SHP77 treated with DMSO at 0.1 percent for 48 hours (cell line): ENCODE measurements around the gene ENTR1.
A peak's percentile ranks its signal among the peaks of the same experiment; 100 is the strongest.
"Not testable (repeated sequence)": the region's sequence is repeated elsewhere in the genome, so short reads cannot be mapped to it uniquely, and the experiment has no call there.

ENCODE experiments used
- DNase-seq: peaks from one replicate; lab custom pipeline; 2025; lab: John Stamatoyannopoulos, UW

Gene ENTR1

DNA sequence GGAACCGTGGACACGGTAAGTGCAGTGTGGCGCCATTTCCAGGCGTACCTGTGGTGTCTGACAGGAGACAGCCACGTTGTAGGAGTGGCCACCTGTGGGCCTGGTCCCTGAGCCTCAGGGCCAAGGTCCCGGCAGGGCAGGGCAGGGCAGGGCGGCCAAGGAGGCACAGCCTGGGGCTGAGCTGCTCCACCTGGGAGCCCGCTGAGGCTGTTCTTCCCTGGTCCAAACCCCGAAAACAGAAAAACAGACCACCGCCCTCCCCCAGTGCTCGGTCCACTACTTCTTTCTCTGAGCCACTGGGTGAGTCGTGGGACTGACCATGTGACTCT is 8.6 kb upstream of the ENTR1 start:
- no peak for DNase-seq

DNA sequence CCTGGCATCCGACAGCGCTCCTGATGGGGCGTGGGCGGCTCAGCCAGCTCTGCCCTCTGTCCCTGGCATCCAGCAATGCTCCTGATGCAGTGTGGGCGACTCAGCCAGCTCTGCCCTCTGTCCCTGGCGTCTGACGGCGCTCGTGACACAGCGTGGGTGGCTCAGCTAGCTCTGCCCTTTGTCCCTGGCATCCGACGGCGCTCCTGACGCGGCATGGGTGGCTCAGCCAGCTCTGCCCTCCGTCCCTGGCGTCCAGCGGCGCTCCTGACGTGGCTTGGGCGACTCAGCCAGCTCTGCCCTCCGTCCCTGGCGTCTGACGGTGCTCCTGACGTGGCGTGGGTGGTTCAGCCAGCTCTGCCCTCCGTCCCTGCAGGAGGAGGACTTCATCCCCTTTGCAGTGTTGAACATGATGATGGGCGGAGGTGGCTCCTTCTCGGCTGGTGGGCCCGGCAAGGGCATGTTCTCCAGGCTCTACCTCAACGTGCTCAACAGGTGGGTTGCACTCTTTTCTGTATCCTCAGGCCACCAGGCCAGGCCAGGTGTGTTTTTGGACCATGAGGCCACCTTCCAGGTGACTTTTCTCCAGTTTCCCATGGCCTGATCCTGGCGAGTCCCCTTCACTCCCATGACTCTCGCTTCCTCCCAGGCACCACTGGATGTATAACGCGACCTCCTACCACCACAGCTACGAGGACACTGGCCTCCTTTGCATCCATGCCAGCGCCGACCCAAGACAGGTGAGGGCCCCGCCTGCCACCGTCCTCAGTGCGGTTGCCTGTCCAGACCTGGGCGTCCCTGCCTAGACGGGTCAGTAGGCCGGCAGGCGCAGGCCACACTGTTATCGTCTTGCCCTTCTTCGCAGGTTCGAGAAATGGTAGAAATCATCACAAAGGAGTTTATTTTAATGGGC is 8.0 kb upstream of the ENTR1 start:
- DNase-seq = no peak

DNA sequence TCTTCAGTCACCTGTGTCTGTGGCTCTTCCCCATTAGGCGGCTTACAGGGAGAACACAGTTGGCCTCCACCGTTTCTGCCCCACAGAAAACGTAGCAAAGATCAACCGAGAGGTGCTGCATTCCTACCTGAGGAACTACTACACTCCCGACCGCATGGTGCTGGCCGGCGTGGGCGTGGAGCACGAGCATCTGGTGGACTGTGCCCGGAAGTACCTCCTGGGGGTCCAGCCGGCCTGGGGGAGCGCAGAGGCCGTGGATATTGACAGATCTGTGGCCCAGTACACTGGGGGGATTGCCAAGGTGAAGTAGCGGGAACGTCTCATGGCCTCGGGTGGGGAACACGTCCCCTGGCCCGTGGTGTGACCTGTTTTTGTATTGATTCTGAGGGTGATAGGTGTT is 6.5 kb upstream of the ENTR1 start:
- DNase-seq = no peak

DNA sequence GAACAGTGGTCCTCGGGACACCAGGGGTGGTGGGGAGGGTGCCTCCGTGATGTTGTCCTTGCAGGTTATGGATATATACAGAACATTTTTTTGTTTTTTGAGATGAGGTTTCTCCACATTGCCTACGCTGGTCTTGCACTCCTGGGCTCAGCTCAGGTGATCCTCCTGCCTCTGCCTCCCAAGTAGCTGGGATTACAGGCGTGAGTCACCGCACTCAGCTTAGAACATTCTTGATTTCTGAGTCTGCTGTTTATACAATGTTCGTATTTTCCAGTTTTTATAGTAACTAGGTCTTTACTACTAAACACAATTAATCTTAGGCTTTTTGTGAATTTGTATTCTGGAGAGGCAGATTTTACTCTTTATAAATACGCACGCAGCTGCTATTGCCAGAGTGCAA is 6.0 kb upstream of the ENTR1 start:
- no peak for DNase-seq

DNA sequence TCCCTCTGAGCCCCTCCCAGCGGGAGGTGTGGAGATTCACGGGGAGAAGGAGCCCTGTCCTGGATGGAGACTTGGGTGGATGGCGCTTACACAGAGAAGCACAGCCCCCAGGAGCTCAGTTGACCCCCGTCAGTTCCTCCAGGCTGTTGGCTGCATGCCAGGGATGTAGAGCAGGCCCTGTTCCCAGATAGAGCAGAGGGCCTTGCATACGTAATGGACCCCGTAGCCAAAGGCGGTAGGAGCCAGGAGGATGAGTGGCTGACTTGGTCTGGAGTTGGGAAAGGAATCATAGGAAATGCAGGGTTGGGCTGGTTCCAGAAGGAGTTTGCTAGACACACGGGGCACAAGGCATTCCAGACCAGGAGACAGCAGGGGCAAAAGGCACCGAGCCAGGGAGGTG is 2.5 kb upstream of the ENTR1 start:
- DNase-seq = no peak

DNA sequence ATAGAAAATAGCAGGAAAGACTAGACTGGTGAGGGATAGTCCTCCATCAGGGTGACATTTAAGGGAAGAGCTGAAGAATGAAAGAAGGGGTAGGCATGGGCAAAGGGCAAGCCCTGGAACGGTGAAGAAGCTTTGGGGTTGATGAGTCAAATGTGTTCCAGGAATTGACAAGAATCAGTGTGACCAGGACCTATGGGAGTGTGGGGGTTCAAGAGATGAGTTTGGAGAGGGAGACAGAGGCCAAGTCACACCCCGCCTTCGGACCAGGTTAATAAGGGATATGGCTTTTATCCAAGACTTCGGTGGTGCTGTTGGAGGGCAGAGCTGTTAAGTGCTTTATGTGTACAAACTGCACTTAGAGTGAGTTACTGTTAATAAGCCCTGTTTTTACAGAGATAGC is 964 bp upstream of the ENTR1 start:
- DNase-seq = no peak

DNA sequence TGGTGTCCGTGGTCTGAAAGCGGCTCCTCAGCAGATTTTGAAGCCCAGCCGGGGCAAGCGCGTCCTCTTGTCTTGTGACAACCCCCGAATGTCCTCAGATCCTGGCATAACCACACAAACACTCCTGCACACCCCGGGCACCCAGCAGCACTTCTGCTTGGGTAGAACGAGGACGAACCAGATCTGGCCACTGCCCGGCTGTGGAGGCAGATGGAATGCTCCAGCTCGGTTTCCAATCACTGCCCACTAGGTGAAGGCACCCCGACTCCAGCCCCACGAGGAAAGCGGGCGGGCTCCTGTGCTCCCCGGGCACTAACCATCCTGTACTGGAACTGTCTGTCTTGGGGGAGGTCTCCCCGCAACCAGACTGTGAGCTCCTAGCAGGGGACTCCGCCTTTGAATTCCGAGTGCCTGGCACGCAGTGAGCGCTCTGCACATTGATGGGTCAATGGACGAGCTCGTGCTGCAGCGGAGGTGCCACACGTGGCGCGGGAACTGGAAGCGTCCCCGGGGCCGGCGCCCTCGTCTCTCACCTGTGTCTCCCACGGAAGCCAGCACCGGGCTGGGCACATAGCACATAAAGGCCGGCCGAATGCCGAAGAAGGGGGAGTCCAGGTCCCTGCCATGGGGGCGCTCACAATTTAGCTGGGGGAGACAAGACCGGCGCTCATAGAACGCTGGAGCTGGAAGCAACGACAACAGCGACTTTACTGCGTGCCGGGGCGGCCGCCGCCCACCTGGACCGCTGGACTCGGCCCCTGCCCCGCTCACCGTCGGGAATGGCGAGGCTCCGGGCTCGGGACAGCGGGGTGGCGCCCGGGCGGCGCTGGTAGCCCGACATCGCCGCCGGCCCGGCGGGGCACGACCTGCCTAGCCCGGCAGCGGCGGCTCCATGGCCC is 608 bp downstream of the ENTR1 start:
- DNase-seq = no peak

DNA sequence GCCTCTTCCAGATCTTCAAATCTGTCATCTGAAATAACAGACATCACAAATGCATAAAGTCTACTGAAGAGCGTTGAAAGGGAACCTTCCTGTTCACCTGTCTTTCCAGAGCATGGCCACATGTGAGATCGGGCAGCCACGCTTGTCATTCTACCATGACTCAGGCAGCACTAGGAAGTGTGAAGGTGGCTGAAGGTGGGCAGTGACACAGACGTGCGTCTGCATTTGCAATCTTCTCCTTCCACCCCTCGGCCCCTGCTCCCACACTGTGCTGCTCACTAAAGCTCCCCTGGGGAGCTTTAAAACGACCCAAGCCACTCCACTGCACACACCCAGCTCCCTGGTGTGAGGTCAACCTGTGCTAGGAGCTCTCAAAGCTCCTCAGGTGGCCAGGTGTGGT is 2.5 kb downstream of the ENTR1 start:
- DNase-seq = no peak

DNA sequence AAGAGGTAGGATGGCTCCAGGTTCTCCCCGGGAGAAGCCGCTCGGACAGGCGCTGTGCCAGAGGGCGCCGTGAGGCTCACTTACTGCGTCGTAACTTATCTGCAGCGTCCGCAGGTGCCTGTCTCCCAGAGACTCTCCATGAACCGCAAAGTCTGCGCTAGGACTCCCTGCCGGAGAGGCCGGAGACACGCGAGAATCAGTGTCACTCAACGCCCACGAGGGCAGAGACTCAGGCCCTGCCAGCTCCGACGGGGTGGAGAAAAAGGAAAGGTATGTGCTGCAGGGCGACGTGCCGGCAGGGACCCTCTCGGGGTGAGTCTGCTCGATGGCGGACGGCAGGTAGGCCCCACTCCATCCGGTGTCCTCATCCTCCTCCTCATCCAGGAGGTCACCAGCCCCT is 3.4 kb downstream of the ENTR1 start:
- DNase-seq = not testable (repeated sequence)

DNA sequence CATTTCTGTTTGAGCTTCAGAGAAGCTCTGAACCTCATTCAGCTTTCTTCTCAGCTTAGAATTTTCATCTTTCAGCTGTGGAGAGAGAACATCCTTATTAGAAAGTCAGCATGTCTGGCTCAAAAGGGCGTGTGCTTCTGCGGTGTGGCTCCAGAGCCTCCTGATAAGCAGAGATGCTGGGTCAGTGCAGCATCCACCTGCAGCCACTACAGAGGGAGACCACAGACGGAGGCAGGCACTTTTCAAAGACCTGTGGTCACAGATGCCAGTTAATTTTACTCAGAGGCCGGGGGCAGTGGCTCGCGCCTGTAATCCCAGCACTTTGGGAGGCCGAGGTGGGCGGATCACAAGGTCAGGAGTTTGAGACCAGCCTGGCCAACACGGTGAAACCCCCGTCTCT is 4.5 kb downstream of the ENTR1 start:
- DNase-seq = not testable (repeated sequence)

DNA sequence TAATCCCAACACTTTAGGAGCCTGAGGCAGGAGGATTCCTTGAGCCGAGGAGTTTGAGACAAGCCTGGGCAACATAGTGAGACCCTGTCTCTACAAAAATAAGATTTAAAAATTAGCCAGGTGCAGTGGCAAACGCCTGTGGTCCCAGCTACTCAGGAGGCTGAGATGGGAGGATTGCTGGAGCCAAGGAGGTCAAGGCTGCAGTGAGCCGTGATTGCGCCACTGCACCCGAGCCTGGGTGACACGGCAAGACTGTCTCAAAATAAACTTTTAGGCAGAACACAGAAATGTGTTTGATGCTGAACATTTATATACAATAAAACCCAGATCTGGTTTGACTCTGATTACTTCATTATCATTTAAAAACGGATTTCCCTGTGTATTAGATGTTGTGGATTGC is 4.9 kb downstream of the ENTR1 start:
- no peak for DNase-seq

DNA sequence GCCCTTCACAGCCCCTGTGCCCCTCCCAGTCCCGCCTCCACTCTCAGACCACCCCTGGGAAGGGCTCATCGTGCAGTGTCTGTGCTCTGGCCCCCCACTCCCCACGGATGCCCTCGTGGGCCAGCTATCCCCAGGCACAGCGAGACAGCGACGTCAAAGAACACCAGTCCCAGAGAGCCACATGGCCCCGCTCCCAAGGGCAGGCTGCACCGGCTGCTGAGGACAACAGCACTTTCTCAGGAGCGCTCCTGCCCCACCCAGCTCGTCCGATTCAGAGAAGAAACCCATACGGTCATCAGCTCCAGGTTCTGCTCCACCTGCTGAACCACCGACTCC is 5.6 kb downstream of the ENTR1 start:
- no peak for DNase-seq

DNA sequence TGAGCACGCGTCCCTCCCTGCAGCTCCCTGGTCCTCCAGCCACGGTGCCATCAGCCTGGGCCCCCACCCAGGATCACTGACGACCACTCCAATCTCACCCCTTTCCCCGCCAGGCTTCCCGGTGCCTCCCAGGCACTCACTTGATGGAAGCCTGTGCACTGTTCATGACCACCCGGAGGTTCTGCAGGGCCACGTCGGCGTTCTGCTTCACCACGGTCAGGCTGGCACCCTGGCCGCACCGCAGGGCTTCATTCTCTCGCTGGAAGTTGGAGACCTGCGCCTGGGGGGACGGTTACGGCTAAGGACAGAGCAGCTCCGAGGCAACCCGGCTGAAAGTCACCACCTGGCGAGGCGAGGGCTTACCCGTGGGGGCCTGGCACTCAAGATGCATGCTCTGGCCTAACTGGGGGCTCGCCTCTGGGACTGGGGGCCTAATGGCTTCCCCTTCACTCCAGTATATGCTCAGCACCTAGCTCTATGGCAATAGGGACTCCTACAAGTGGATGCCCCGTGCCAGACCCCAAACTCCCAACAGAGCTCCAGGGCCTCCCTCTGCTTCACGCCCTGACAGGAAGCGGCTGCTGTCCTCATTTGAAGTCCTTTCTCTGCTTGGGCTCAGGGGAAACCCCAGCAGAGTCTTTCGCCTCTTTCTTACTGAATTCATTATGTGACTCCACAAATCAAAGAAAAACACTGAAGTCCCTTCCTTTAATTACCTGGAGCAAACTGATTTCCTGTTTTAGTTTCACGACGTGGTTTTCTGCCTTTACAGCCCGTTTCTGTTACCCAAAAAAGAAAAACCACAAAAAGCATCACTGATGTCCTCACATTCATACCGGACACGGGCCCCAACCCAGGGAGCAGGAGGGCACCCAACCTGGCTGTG is 6.3 kb downstream of the ENTR1 start:
- no peak for DNase-seq

DNA sequence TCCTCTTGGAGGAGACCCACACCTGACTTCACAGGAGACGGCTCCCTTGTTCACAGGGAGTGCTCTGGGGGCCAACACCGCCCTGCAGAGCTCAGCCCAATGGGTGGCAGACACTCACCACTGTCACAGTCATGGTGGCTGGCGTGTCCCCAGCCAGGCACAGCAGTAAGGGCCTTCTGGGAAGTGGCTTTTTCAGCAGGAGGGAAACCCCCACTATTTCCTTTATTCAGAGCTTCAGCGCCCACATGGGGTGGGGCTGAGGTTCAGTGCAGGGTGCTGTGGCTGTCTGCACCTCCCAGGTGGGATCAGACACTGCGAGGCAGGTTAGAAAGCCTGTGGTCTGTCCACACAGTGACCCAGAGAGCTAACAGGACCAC is 6.9 kb downstream of the ENTR1 start:
- no peak for DNase-seq

DNA sequence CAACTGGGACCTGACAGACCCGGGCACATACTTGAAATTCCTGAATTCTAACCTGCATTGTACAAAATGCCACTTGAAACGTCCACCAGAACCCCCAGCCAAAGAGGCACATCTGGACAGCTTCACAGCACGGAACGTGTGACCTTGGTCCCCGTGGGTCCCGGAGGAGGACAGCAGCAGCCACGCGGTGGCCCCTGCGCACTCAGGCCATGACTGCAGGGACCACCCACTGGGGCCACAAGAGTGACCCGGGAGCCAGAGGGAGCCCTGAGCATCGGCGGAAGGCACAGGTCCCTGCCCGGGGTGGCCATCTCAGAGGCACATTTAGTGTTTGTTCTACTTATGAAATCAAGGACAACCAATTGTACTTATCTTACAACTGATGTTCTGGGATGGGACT is 8.3 kb downstream of the ENTR1 start:
- DNase-seq = no peak

DNA sequence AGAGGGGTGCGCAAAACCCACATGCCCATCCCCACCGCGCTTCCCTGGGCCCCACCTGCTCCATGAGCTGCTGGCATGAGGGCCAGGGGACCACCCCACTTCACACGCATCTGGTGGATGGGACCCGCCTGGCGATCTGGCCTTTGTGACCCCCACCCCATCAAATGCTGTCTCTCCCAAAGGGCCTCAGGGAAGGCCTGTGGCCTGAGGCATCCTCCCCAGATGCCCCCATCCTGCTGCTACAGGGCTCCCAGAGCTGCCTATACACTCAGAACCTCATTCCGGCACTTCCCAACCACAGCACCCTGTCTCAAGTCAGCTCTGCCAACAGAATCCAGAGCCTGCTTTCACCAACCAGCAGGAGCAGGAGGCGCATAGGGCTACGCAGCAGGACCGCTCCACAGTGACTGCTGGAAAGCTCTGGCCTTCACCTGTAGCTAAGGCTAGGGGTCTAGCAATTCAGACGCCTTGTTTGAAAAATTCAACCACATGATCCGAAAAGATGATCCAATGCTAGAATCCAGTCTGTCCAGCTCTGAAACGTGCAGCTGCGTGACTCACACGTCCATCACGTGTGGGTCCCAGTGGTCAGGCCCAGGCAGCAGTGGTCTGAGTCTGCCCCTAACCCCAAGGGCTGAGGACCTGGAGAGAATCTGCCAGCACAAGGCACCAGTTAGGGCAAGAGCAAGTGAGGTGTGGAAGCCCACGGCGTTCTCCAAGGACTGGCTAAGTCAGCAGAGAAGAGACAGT is 9.1 kb downstream of the ENTR1 start:
- no peak for DNase-seq

DNA sequence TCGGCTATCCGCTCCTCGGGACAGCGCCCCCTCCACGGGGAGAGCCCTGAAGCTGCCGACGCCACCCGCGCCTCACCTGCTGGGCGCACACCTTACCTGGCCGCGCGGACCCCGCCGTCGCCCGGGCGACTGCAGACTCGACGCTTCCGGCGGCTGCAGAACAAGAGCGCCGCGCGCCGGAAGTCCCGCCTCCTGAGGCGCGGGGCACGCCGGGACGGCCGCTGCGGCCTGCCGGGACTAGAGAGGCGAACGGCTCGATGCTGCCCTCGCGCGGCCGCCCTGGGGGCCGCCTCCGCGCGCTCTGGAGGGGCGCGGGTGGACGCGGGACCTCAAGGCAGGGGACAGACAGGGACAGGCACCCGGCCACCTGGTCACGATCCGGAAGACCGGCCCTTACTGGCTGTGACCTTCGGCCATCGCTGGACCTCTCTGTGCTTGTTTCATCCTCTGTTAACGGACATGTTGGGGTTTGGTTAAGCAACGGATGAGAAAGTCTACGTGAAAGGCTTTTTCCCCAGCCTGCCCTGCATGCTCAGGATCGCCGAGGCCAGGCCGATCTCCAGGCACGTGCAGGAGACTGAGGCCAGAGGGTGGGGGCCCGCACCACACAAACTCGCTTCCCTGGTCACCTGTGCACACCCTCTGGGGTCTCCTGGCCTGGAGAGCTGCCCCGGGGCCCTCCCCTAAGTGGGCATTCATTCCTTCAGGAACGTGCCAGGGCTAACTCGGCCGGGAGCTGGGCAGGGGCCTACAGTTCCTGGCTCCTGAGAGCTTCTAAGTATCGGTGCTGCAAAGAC is 10.2 kb downstream of the ENTR1 start, which contains the start of gene SNAPC4:
Gene SNAPC4 (minus strand): TSS at position 133 of the 797 bp plus-strand sequence. CDS start 1,742 bp downstream, outside the sequence.
- DNase-seq = peak; percentile 58

DNA sequence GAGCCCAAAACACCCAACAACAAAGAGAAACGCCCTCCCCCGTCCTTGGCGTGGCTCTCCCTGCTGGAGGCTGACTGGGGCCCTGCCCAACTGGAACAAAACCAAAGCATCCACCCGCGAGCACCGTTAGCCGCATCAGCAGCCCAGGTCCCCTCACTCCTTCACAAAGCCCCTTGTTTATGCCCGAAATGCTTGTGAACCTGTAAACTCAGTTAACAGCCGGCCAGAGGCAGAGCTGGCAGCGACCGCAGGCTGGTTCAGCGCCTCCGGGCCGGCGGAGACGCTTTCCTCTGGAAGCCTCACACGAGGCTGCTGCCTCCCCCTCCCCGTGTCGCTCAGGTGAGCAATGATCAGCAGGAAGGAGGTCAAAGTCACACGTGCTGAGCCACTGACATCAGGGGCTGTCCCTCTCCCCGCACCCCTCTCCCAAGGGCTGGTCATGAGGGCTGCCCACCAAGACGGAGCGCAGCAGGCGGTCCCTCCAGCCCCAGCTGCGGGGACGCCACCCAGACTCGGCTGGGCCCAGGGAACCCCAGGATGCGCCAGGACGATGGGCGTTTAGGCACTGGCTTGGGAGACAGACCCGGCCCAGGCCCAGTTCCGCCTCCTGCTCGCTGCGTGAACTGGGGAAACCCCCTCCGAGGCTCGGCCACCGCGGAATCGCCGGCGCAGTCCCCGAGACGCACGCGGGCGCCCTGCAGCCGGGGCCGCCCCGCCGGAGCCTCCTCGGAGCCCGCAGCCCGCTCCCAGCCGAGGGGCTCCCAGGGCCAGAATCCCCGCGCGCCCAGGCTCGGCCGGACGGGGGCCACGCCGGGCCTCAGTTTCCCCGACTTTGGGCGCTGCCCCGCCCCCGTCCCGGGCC is 11.0 kb downstream of the ENTR1 start:
- DNase-seq = no peak

DNA sequence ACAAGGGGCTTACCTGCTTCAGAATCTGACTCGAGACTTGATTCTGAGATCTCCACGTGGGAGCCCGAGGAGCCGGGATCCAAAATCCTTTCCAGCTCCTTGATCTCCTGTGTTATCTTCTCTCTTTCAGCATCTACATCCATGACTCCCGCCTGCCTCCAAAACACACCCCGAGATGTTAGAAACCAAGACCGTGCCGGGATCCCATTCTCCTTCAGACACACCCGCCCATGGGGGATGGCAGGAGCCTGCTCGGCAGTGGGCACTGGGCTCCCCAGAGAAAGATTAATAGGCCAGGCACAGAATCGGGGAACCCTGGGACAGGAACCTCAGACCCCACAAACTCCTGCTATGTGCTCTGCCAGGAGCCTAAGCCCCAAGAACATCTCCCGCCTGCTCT is 12.1 kb downstream of the ENTR1 start:
- DNase-seq = no peak

DNA sequence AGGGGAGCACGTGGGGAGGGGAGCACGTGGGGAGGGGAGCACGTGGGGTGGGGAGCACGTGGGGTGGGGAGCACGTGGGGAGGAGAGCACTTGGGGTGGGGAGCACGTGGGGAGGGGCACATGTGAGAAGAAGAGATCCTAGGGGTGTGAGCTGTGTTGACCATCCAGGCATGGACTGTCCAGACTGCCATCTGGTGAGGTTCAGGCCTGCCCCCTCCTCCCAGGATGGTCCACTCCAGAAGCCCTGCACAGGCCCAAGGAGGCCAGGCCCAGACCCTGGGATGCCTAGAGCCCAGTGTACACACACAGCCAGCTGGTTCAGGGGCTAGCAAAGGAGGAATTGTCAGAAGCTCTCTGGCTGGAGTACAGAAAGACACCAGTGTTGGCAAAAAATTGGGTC is 12.8 kb downstream of the ENTR1 start:
- no peak for DNase-seq
